Lower leg skin (tissue), 3 donors: ENCODE measurements around the gene DDX41.

ENCODE experiments used
- POLR2A ChIP-seq, 2 donors: fragments of 450-650 bp; IDR thresholded peaks; one replicate each; pipeline ENCODE4 v1.6.1; 2016 to 2017; ENCODE audit warnings: antibody characterized with exemption in 2 of 2, mild to moderate bottlenecking in 1 of 2, moderate library complexity in 1 of 2
- TF ChIP-seq, protein P1 (sequence below), 3 donors: fragments of 450-650 bp; IDR thresholded peaks; one replicate each; pipeline ENCODE4 v1.5.1; 2016; ENCODE audit warnings: antibody characterized with exemption in 3 of 3, mild to moderate bottlenecking in 3 of 3, moderate library complexity in 2 of 3

DNA sequence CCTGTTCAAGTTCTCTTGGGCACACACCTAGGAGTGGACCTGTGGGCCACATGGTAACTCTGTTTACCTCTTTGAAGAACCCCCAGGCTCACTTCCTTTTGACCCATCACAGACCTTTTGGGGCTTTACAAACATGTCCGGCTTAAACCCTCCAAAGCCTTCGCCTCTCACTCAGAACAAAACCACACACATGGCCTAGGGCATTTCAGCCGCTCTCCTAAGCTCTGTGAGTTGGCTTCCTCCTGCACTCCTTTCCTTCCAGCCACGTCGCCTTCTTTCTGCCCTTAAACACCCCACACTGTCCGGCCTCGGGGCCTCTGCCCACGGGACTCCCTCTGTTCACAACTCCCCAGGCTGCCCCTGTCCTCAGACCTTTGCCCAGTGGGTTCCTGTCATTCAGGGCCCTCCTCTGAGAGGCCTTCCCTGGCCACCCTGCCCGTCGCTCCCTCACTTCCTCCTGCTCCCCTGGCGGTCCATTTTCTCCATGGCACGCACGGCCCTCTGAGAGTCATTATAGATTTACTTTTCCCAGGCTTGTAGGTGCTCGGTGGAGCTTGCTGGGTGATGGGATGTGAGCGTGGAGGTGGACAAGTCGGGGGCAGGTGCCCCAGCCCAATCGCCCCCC, 9.1 kb downstream of the DDX41 start:
- TF ChIP-seq, protein P1, sequence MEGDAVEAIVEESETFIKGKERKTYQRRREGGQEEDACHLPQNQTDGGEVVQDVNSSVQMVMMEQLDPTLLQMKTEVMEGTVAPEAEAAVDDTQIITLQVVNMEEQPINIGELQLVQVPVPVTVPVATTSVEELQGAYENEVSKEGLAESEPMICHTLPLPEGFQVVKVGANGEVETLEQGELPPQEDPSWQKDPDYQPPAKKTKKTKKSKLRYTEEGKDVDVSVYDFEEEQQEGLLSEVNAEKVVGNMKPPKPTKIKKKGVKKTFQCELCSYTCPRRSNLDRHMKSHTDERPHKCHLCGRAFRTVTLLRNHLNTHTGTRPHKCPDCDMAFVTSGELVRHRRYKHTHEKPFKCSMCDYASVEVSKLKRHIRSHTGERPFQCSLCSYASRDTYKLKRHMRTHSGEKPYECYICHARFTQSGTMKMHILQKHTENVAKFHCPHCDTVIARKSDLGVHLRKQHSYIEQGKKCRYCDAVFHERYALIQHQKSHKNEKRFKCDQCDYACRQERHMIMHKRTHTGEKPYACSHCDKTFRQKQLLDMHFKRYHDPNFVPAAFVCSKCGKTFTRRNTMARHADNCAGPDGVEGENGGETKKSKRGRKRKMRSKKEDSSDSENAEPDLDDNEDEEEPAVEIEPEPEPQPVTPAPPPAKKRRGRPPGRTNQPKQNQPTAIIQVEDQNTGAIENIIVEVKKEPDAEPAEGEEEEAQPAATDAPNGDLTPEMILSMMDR (IDR thresholded peaks at IDR 0.05): no peak
- TF ChIP-seq POLR2A (IDR thresholded peaks at IDR 0.05): no peak
